Thyroid gland (tissue), 4 donors: ENCODE data around the gene MEDAG.

Experiments used
- CTCF ChIP-seq, 6 experiments: fragments of 200-600 bp in 3 of 6; fragments of 450-650 bp in 3 of 6; sonication (generic) in 3 of 6; IDR thresholded peaks; one replicate each; pipeline ENCODE4 v1.5.1; 2016 to 2019; ENCODE audit warnings: antibody characterized with exemption in 6 of 6, mild to moderate bottlenecking in 2 of 6, inconsistent platforms in 1 of 6, moderate library complexity in 1 of 6
- POLR2A ChIP-seq, 2 donors: fragments of 450-650 bp; IDR thresholded peaks; one replicate each; pipeline ENCODE4 v1.6.1; 2017; ENCODE audit warnings: antibody characterized with exemption in 2 of 2, mild to moderate bottlenecking in 2 of 2, moderate library complexity in 1 of 2

GRCh38 chr13:30905932-30906383 lies at the start of gene MEDAG:
- TF ChIP-seq POLR2A (IDR thresholded peaks at IDR 0.05) (no peak), CTCF (IDR thresholded peaks at IDR 0.05) (no peak)
